GM18861 (cell line): ENCODE data around the gene ARHGAP10.
"Not testable (repeated sequence)": the region's sequence is repeated elsewhere in the genome, so short reads cannot be mapped to it uniquely, and the experiment has no call there.

Source experiments
- ATAC-seq: cut with Tn5 transposase; IDR thresholded peaks from one replicate; pipeline ENCODE4 v1.9.1; 2021; ENCODE audit not compliant: unreplicated experiment

Gene ARHGAP10

GRCh38 chr4:148078061-148078460 is 346.2 kb downstream of the ARHGAP10 start:
- ATAC-seq = no peak

GRCh38 chr4:148079961-148080360 is 348.1 kb downstream of the ARHGAP10 start:
- no peak for ATAC-seq

GRCh38 chr4:148081267-148081666 is 349.4 kb downstream of the ARHGAP10 start:
- no peak for ATAC-seq

- no peak for ATAC-seq
Observed at GRCh38 chr4:148081745-148082144, 349.9 kb downstream of the ARHGAP10 start.

- ATAC-seq = not testable (repeated sequence)
Observed at GRCh38 chr4:148083073-148083472, 351.2 kb downstream of the ARHGAP10 start.

- ATAC-seq = no peak
Observed at GRCh38 chr4:148089624-148090023, 357.7 kb downstream of the ARHGAP10 start.

GRCh38 chr4:148090029-148090428 is 358.1 kb downstream of the ARHGAP10 start:
- no peak for ATAC-seq

- no peak for ATAC-seq
Observed at GRCh38 chr4:148090503-148091476, 358.9 kb downstream of the ARHGAP10 start.

GRCh38 chr4:148091896-148092295 is 360.0 kb downstream of the ARHGAP10 start:
- no peak for ATAC-seq

- no peak for ATAC-seq
Observed at GRCh38 chr4:148092316-148093014, 360.6 kb downstream of the ARHGAP10 start.

- no peak for ATAC-seq
Observed at GRCh38 chr4:148093065-148093464, 361.2 kb downstream of the ARHGAP10 start.

- no peak for ATAC-seq
Observed at GRCh38 chr4:148094149-148094548, 362.3 kb downstream of the ARHGAP10 start.

GRCh38 chr4:148095346-148095923 is 363.5 kb downstream of the ARHGAP10 start:
- no peak for ATAC-seq

GRCh38 chr4:148097801-148098200 is 365.9 kb downstream of the ARHGAP10 start:
- ATAC-seq = no peak

- ATAC-seq = no peak
Observed at GRCh38 chr4:148101235-148101634, 369.3 kb downstream of the ARHGAP10 start.

GRCh38 chr4:148101790-148102189 is 369.9 kb downstream of the ARHGAP10 start:
- ATAC-seq = no peak

- ATAC-seq = no peak
Observed at GRCh38 chr4:148103597-148104355, 371.9 kb downstream of the ARHGAP10 start.

GRCh38 chr4:148108766-148109165 is 376.9 kb downstream of the ARHGAP10 start:
- ATAC-seq = no peak

GRCh38 chr4:148109216-148109615 is 377.3 kb downstream of the ARHGAP10 start:
- ATAC-seq = no peak

GRCh38 chr4:148110169-148110568 is 378.3 kb downstream of the ARHGAP10 start:
- ATAC-seq = no peak
